Stimulated activated CD4-positive, alpha-beta T cell treated with anti-CD3 and anti-CD28 coated beads, Interleukin-4, amount 100 ng/mL, for 48 hours (primary cell): ENCODE data around the gene RELN.

Experiments used
- DNase-seq, 2 donors: peaks; one replicate each; pipeline ENCODE4 v3.0.0-alpha.2; 2020; ENCODE audit warnings: low read depth in 2 of 2

Gene RELN

GRCh38 chr7:103637094-103637493, 352.4 kb downstream of the RELN start:
- no peak for DNase-seq

GRCh38 chr7:103636153-103636552, 353.3 kb downstream of the RELN start:
- DNase-seq: no peak

DNA sequence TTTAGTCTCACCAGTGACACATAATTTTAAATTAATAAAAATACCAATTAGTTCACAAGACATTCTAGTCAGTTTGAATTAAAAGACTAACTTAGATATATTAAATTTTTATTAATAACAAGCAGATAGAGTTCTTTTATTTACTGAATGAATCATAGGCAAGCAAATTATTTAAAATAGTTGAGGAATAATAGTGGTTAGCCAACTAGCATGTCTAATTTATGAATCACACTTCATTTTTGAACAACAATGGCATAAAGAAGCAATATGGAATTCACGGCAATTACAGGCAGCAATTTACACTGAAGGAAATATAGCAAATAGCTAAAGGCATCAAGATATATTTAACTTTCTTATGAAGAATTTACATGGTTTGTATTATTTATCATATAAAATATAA, 356.5 kb downstream of the RELN start:
- DNase-seq: no peak

GRCh38 chr7:103632005-103632639, 357.3 kb downstream of the RELN start:
- no peak for DNase-seq

DNA sequence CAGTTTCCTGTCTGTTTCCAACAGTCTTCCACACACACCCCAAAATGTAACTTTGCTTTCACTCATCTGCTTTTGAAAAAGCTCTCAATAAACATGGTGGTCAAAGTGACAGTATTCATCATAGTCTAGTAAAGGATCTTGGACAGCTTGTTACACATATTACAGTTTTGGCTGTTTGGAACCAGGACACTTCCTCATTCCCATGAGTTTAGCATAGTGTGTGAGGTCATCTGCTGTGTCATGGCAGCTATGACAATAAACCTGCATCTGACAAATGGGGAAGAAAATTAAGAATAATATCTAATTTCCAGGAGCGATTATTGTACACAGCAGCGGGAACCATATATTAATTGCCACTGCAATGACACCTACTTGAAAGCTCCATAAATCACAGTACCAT, 359.1 kb downstream of the RELN start:
- DNase-seq: no peak

- DNase-seq: no peak
Observed at GRCh38 chr7:103628742-103629141, 360.7 kb downstream of the RELN start.

DNA sequence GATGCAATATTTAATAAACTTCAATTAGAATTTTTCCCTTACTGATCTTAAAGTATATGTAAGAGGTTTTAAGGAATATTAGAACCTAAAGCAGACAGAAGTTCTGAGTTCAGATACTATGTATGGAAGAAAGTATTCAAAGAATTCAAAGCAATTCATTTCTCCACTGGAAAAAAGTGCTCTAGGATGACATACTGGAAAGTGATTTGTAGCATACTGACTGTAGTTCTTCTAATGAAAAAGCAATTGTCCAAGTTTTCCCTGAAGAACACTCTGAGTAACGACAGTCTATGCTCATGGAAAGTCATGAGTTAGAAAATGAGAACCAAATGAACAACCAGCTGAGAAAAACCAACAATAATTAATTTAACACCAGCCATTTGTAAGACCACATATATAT, 362.7 kb downstream of the RELN start:
- no peak for DNase-seq

DNA sequence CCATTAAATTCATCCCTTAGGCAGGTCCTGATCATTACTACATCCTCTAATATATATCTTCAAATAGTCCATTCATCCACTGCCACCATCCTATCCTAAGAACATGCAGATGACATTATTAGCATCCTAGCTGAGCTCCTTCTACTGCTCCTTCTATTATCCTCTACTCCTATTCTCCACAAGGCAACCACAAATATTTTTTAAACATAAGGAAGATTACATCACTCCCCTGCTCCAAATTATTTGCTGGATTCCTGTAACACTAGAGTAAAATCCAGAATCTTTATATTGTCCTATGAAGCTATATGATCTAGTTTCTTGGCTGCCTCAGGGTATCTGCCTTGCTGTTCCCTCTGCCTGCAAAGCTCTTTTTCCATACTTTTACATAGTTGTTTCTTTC, 367.2 kb downstream of the RELN start:
- DNase-seq: no peak

DNA sequence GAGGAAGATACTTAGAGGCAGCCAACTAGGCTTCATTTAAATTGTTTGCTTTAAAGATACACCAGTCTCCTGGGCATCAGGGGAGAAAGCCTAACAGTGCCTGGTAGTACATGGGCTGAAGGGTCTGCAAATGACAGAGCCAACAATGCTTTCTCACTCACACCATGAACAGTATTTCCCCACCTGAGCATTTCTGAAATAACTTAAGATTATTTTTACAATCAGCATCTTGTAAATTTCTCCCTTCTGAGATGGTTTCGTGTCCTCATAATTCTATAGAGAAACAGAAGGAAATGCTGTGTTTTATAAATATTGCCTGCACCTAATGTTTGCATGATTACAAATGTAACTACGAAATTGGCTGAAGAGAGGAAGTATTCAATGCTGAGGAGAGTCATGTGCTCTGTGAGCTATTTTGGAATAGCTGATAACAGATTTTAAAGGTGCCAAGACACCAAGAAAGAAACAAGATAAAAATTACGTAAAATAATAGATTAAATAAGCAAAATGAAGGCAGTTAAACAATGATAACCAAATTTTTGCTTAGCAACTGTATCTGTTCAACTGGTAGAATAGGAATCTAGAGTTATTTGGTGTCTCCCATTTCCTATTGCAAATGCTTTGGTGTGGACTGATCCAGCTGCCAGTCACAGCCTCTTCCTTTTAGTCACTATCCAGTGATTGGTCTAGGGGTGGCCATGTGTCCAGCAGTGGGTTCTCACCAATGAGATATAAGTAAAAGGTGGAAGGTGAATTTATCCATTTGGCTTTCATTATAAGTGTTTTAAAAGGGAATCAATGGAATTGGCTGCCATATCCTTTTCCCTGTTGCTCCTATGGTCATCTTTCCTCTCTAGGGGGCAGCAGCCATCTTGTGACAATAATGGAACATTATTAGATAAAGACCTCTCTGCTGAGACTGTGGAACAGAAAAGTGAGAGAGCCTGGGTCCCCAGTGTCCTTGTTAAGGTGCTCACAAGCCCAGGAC, 375.5 kb downstream of the RELN start:
- DNase-seq: no peak

- no peak for DNase-seq
Observed at GRCh38 chr7:103609778-103610177, 379.7 kb downstream of the RELN start.

- DNase-seq: no peak
Observed at GRCh38 chr7:103605640-103606039, 383.8 kb downstream of the RELN start.

- no peak for DNase-seq
Observed at GRCh38 chr7:103598326-103598905, 391.0 kb downstream of the RELN start.

GRCh38 chr7:103597606-103598005, 391.9 kb downstream of the RELN start:
- DNase-seq: no peak

- DNase-seq: no peak
Observed at GRCh38 chr7:103594186-103594585, 395.3 kb downstream of the RELN start.

- DNase-seq: no peak
Observed at GRCh38 chr7:103593691-103594090, 395.8 kb downstream of the RELN start.

DNA sequence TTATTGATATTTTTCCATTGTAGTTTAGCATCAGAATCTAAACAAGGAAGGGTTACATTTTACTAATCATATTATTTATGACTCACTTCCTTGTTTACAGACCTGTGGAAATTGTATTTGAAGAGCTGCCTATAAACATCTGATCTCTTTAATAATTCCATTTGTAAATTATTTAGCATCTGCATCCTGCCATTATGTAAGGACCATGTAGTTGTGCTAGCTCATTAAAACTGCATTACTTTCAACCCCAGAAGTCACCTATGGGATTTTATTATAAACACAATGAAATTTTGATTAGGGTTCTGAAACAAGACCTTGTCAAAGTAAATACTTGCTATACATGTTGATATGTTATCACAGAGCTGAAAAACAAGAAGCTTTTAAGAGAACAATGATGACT, 396.6 kb downstream of the RELN start:
- DNase-seq: no peak

DNA sequence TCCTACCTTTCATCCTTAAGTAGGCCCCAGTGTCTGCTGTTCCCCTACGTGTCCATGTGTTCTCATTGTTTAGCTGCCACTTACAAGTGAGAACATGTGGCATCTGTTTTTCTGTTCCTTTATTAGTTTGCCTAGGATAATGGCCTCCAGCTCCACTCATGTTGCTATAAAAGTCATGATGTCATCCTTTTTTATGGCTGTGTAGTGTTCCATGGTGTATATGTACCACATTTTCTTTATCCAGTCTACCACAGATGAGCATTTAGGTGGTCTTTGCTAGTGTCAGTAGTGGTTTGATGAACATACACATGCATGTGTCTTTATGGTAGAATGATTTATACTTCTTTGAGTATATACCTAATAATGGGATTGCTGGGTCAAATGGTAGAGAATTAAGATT, 397.3 kb downstream of the RELN start:
- DNase-seq: no peak

GRCh38 chr7:103580031-103580430, 409.4 kb downstream of the RELN start:
- no peak for DNase-seq

- no peak for DNase-seq
Observed at GRCh38 chr7:103577059-103577458, 412.4 kb downstream of the RELN start.

DNA sequence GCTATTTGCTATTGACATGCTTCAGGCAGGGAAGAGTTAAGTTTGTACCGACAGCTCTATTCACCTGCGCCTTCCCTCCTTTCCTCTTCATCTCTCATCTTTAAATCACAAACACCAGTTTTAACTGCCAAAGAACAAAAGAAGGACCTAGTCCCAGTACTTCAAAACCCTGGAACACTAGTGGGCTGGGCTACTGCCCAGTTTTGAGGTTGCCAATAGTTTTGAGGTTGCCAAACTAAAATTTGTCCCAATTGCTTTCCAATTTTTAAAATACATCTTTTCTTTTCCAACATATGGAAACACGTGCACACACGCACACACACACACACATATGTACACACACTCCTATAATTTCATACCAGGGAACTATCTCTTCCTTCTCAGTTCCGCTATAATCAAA, 412.8 kb downstream of the RELN start:
- DNase-seq: no peak

GRCh38 chr7:103574576-103574975, 414.9 kb downstream of the RELN start:
- no peak for DNase-seq

GRCh38 chr7:103573479-103574058, 415.9 kb downstream of the RELN start:
- no peak for DNase-seq
